ENCODE measurements around the gene FREM3. TPM values are rescaled to one million over a fixed set of nuclear protein-coding genes. Genes with fewer than 3 reads are reported as not detected.
A peak's percentile ranks its signal among the peaks of the same experiment; 100 is the strongest.

Gene FREM3
- total and polyA plus RNA-seq, 2 donors from 2014 or later: 0.06 TPM; not detected in 1

DNA sequence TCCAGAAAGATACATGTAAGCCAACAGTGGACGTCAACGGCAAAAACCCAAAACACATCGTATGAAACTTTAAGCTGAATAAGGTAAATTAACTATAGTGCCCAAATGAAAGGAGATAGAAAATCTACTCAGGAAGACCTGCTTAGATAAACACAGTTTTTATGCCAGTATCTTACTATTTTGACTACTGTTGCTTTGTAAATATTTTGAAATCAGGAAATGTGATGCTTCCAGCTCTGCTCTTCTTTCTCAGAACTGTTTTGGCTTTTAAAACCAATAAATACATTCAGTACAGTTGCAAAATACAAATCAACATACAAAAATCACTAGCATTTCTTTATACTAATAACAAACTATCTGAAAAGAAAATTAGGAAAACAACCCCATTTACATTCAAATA is 103.2 kb downstream of the FREM3 start:
- intact Hi-C loops (cut with DNase I): no loop called here
- TF ChIP-seq, protein P1, sequence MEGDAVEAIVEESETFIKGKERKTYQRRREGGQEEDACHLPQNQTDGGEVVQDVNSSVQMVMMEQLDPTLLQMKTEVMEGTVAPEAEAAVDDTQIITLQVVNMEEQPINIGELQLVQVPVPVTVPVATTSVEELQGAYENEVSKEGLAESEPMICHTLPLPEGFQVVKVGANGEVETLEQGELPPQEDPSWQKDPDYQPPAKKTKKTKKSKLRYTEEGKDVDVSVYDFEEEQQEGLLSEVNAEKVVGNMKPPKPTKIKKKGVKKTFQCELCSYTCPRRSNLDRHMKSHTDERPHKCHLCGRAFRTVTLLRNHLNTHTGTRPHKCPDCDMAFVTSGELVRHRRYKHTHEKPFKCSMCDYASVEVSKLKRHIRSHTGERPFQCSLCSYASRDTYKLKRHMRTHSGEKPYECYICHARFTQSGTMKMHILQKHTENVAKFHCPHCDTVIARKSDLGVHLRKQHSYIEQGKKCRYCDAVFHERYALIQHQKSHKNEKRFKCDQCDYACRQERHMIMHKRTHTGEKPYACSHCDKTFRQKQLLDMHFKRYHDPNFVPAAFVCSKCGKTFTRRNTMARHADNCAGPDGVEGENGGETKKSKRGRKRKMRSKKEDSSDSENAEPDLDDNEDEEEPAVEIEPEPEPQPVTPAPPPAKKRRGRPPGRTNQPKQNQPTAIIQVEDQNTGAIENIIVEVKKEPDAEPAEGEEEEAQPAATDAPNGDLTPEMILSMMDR (IDR thresholded peaks at IDR 0.05; ENCODE audit: borderline replicate concordance, extremely low read depth, insufficient read depth): no peak
- H3K4me1 ChIP-seq (ENCODE audit: control insufficient read depth in 2 of 3, insufficient read depth in 2 of 3, low read depth in 1 of 3, low read length in 3 of 3): no peaks in the 10 kb centered on the region
- peak in 1 of 5 donors; percentile 11 for DNase-seq
- H3K9me3 ChIP-seq (ENCODE audit: control insufficient read depth in 2 of 3, insufficient read depth in 1 of 3, low read length in 3 of 3): no peaks in the 10 kb centered on the region
- FAIRE-seq: no peak
- no peak overlapping the region for H3K27ac ChIP-seq (ENCODE audit: low read depth in 2 of 2, low read length in 2 of 2)
- H3K36me3 ChIP-seq (ENCODE audit: control insufficient read depth in 2 of 3, insufficient read depth in 3 of 3, low read length in 3 of 3): no peaks in the 10 kb centered on the region
- no peak overlapping the region for H3K4me3 ChIP-seq (ENCODE audit: low read length in 3 of 3)
- H3K27me3 ChIP-seq (ENCODE audit: control insufficient read depth, insufficient read depth, low read length): no peaks in the 10 kb centered on the region
- H3K9ac ChIP-seq (ENCODE audit: low read length in 3 of 3): no peak overlapping the region

DNA sequence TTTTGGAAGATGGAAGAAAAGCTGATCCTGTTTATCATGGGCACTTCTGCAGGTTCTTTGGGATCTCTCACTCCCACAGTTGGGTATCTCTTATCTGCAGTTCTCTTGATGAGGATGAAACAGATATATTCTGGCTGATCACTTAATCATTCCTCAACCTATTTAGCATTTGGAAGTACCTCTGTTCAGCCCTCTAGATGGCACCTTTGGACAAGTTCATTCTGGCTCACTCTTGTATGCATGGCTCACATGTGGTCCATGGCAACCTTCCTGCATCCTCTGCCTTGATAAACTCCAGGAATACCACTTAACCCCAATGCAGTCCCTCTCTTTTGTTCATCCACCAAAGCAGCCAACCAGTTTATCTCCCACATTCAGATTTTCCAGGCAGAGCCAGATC is 112.8 kb downstream of the FREM3 start:
- FAIRE-seq: no peak

DNA sequence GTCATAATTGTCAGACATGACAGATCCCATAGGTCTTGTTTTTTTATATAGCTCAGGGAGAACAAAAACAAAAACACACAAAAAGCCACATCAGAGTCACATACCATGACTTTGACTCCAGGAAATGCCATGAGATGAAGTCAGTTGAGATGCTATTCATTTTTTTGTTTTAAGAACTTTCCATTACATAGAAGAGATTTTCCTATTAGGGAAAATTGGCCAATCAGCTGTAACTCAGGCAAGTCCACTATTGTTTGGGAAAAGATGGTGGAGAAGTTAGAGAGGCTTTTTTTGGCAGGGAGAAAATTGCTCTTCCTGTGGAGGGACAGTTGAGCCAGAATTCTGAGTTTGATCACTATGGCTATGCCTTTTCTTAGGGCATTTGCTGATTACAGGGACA is 114.4 kb downstream of the FREM3 start:
- peaks cover 0 to 2% (median 0%) of the 10 kb centered on the region in 3 donors for H3K9me3 ChIP-seq (ENCODE audit: control insufficient read depth in 2 of 3, insufficient read depth in 1 of 3, low read length in 3 of 3)
- no peak overlapping the region for H3K9ac ChIP-seq (ENCODE audit: low read length in 3 of 3)
- TF ChIP-seq, protein P1 (IDR thresholded peaks at IDR 0.05; ENCODE audit: borderline replicate concordance, extremely low read depth, insufficient read depth): no peak
- no peaks in the 10 kb centered on the region for H3K36me3 ChIP-seq (ENCODE audit: control insufficient read depth in 2 of 3, insufficient read depth in 3 of 3, low read length in 3 of 3)
- no peak for FAIRE-seq
- no peak overlapping the region for H3K27ac ChIP-seq (ENCODE audit: low read depth in 2 of 2, low read length in 2 of 2)
- no peaks in the 10 kb centered on the region for H3K4me1 ChIP-seq (ENCODE audit: control insufficient read depth in 2 of 3, insufficient read depth in 2 of 3, low read depth in 1 of 3, low read length in 3 of 3)
- H3K4me3 ChIP-seq (ENCODE audit: low read length in 3 of 3): no peak overlapping the region
- no peak for DNase-seq
- intact Hi-C loops (cut with DNase I): no loop called here
- H3K27me3 ChIP-seq (ENCODE audit: control insufficient read depth, insufficient read depth, low read length): no peaks in the 10 kb centered on the region

More for the DNA sequence above, 112.8 kb downstream of the FREM3 start:
- peak in 1 of 5 donors; percentile 2 for DNase-seq
- intact Hi-C loops (cut with DNase I): no loop called here
- Histone ChIP-seq H3K4me3 (ENCODE audit: low read length in 3 of 3) (no peak overlapping the region), H3K27me3 (ENCODE audit: control insufficient read depth, insufficient read depth, low read length) (no peaks in the 10 kb centered on the region), H3K36me3 (ENCODE audit: control insufficient read depth in 2 of 3, insufficient read depth in 3 of 3, low read length in 3 of 3) (no peaks in the 10 kb centered on the region), H3K27ac (ENCODE audit: low read depth in 2 of 2, low read length in 2 of 2) (no peak overlapping the region), H3K9ac (ENCODE audit: low read length in 3 of 3) (no peak overlapping the region), H3K9me3 (ENCODE audit: control insufficient read depth in 2 of 3, insufficient read depth in 1 of 3, low read length in 3 of 3) (peaks cover 0 to 2% (median 0%) of the 10 kb centered on the region in 3 donors), H3K4me1 (ENCODE audit: control insufficient read depth in 2 of 3, insufficient read depth in 2 of 3, low read depth in 1 of 3, low read length in 3 of 3) (no peaks in the 10 kb centered on the region)
- TF ChIP-seq, protein P1 (IDR thresholded peaks at IDR 0.05; ENCODE audit: borderline replicate concordance, extremely low read depth, insufficient read depth): no peak

DNA sequence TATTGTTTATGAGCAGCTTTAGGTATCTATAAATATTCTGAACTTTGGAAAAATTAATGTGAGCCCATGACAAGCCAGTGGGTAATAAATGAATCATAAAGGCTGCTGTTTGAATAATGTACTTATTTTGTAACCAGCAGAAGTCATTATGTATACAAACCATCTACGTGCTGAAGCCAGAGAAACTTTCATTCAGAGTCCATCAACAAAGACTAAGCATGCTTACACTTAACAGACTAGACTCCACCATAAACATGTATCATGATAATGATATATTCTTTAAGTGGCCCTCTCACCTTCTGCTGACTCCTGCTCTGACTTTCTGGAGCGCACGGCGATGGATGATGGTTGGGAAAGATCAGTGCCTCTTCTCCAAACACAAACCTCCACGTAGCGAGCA is 114.9 kb downstream of the FREM3 start:
- Histone ChIP-seq H3K27ac (ENCODE audit: low read depth in 2 of 2, low read length in 2 of 2) (no peak overlapping the region), H3K9ac (ENCODE audit: low read length in 3 of 3) (no peak overlapping the region), H3K36me3 (ENCODE audit: control insufficient read depth in 2 of 3, insufficient read depth in 3 of 3, low read length in 3 of 3) (no peaks in the 10 kb centered on the region), H3K4me3 (ENCODE audit: low read length in 3 of 3) (no peak overlapping the region), H3K9me3 (ENCODE audit: control insufficient read depth in 2 of 3, insufficient read depth in 1 of 3, low read length in 3 of 3) (peaks cover 0 to 2% (median 0%) of the 10 kb centered on the region in 3 donors), H3K4me1 (ENCODE audit: control insufficient read depth in 2 of 3, insufficient read depth in 2 of 3, low read depth in 1 of 3, low read length in 3 of 3) (no peaks in the 10 kb centered on the region), H3K27me3 (ENCODE audit: control insufficient read depth, insufficient read depth, low read length) (no peaks in the 10 kb centered on the region)
- DNase-seq (no peak), FAIRE-seq (no peak)
- TF ChIP-seq, protein P1 (IDR thresholded peaks at IDR 0.05; ENCODE audit: borderline replicate concordance, extremely low read depth, insufficient read depth): no peak
- intact Hi-C loops (cut with DNase I): no loop called here
